Mesenteric fat pad (tissue), 1 donor: ENCODE measurements around the gene XG. TPM values are rescaled to one million over a fixed set of nuclear protein-coding genes. Genes with fewer than 3 reads are reported as not detected.
"Not testable (repeated sequence)": the region's sequence is repeated elsewhere in the genome, so short reads cannot be mapped to it uniquely, and the experiment has no call there.

Source experiments
- DNase-seq: peaks from one replicate; pipeline ENCODE4 v3.0.0-alpha.2; 2020; ENCODE audit warnings: low spot score
- total RNA-seq: library from RNA; stranded (reverse); fragmentation: NEBNext Ultra II Directional; extraction: Animal tissue kit (Norgen Biotek cat#: 25700); gene quantifications from one replicate; pipeline ENCODE4 v1.2.1, GENCODE V29; 2021
- donor health status: DM: yes; HTN: yes; CAD: no.

Gene XG
- total RNA-seq, 1 donor from 2014 or later: 3.4 TPM

DNA sequence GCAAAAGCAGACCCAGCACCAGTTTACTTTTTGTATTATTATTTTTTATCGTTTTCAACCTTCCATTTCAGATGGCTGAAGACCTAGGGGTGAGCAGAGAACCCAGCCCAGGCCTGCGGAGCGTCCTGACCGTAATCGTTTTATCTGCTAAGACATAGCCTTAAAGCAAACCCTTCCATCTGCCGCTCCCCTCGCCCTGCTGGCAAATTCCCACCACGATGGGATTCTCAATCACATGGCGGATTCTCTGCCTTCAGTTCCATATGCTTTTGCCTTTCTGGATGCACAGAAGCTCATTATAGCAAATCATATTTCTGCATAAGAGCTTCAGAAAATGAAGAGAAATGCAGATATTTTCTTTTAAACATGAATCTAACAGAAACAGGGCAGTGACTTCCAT, 18.6 kb upstream of the XG start:
- no peak for DNase-seq

DNA sequence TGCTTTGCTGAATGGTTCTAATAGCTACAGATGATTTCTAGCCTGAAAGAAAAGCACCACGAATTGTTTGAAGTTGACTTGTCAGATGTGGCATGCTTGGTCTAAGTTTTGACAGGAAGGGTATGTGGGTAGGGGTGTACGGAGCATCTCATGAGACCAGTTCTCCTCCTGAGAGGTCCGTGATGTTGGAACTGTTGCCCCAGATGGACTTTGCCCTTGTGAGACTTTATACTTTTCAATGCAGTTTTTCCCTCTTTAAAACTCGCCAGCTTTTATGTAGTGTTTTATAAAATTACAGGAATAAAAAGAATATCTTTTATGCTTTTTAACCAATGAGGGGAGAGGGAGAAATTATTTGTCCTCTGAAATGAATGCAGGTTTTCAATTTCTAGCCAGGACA, 16.6 kb upstream of the XG start:
- no peak for DNase-seq

DNA sequence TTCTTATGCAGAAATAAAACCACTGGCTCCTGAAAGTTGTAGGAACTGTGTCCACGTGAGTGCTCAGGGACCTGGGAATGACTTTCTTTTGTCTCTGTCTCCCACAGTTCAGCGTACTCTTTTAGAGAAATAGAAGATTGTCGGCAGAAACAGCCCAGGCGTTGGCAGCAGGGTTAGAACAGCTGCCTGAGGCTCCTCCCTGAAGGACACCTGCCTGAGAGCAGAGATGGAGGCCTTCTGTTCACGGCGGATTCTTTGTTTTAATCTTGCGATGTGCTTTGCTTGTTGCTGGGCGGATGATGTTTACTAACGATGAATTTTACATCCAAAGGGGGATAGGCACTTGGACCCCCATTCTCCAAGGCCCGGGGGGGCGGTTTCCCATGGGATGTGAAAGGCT, 11.2 kb upstream of the XG start:
- no peak for DNase-seq

DNA sequence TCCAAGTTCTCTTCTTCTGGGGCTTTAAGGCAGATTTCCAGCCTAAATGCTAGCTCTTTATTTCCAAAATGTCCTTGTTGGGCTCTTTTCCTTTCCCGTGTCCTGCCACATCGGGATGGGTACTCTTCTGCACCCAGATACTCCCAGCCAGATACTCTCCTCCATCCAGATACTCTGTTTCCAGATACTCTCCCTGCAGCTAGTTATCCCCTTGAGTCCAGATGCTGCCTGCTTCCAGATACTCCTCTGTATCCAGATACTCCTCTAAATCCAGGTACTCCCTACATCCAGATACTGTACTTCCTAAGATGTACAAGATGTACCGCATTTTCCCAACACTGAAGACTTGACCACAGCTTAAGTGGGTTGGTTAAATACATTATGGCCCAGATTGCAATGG, 10.5 kb upstream of the XG start:
- DNase-seq: no peak

DNA sequence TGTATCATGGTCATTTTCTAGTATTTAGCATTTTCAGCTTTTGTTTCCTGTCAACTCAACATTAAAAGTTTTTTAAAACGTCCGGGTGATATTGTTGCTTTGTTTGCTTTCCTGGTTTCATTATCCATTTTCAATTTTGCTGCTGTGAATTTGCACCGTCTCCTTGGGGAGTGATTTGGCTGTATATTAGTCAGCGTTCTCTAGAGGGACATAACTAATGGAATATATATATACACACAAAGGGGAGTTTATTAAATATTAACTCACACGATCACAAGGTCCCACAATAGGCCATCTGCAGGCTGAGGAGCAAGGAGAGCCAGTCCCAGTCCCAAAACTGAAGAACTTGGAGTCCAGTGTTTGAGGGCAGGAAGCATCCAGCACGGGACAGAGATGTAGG, 5.6 kb upstream of the XG start:
- DNase-seq: not testable (repeated sequence)

DNA sequence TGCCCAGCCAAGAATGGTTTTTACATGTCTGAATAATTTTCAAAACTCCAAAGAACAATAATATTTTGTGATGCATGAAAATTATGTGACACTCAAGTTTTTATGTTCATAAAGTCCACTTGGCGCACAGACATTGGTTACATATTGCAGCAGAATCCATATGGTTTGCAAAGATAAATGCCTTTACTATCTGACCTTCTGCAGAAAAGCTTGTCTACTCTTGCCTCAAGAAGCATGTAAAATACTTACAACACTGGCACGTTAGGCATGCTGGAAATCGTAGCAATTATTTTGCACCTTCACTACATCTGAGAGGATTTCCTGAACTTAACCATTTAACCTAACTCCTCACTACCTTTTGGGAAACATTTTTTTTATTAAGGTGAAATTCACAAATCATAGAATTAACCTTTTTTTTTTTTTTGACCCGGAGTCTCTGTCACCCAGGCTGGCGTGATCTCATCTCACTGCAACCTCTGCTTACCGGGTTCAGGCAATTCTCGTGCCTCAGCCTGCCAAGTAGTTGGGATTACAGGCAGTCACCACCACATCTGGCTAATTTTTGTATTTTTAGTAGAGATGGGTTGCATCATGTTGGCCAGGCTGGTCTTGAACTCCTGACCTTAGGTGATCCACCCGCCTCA, 3.5 kb upstream of the XG start:
- DNase-seq: no peak

DNA sequence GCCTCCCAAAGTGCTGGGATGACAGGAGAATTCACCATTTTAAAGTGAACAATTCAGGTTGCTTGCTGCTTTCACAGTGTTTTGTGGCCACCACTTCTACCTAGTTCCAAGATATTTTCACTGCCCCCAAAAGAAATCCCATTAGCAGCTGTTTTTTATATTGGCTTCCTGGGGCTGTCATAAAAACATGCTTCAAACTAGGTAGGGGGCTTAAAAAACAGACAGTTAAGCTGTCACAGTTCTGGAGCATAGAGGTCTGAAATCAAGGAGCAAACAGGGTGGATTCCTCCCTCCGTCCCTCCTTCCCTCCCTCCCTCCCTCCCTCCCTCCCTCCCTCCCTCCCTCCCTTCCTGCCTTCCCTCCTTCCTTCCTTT, 3.0 kb upstream of the XG start:
- DNase-seq: no peak

DNA sequence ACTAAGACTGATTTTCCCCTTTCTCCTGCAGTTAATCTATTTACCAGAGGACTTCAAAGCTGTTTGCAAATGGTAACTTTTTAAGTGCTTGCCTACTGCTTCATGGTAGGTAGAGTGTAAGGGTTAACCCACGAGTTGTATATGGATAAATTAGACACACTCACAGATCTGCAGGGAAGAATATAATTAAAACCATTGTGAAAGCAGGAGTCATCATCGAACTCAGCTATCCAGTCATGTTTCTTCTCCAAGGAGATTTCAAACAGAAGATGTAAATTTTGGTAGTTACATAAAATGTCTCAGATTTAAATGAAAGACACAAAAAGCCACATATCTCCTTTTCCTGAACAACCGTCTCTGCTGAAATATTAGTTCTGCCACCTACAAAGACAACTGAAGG, 549 bp upstream of the XG start:
- no peak for DNase-seq

DNA sequence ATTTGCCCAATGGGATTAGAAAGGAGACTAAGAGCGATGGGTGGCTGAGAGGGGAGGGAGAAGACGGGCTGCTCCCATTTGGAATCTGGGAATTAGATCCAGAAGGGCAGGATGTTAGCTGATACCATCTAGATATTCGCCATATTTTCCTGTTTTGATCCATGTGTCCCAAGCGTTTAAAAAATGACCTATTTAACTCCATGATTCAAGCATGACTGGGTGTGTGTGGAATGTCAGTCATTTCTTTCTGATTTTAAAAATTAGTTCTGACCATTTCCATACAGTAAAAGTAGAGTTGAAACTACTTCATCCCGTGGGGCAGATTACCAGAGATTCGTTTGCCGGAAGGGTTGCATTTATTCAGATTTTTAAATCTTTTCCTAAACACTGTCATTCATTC, 601 bp downstream of the XG start:
- DNase-seq: not testable (repeated sequence)

DNA sequence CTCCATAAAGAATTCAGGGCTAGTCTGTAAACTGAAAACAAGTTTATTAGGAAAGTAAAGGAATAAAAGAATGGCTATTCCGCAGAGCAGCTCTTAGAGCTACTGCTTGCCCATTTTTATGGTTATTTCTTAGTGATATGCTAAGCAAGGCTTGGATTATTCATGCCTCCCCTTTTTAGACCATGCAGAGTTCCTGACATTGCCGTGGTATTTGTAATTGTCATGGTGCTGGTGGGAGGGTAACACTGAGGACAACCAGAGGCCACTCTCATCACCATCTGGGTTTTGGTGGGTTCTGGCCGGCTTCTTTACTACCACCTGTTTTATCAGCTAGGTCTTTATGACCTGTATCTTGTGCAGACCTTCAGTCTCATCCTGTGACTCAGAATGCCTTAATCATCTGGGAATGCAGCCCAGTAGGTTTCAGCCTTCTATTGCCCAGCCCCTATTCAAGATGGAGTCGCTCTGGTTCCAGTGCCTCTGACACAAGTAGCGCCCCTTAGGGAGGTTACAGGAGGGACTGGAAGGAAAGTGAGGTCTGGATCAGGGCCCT, 3.4 kb downstream of the XG start:
- DNase-seq: not testable (repeated sequence)

DNA sequence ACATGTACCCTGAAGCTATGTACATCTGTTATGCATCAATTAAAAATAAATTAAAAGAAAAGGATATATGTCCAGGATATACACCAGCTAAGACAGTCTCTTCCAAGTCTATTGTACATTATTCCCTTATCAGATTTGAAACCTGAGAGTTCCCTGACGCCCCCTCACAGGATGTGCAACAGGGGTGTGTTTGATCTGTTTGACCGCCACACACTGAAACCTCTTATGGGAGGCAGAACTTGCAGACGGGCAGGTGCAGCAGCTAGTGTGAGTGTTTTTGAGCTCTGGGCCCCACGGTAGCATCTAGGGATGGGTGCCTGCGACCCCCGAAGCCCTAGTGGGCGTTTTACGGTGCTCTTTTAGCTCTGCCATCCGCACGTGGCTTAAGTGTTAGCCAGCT, 4.7 kb downstream of the XG start:
- no peak for DNase-seq

DNA sequence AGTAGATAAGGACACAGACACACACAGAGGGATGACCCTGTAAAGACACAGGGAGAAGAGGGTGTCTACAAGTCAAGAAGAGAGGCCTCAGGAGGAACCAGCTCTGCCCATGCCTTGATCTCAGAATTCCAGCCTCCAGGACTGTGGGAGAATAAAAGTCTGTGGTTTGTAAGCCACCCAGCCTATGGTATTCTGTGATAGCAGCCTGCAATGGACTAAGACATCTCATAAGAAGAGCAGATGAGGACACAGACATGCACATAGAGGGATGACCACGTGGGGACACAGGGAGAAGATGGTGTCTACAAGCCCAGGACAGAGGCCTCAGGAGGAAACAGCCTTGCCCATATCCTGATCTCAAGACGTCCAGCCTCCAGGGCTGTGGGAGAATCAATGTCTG, 9.4 kb downstream of the XG start:
- DNase-seq: no peak

DNA sequence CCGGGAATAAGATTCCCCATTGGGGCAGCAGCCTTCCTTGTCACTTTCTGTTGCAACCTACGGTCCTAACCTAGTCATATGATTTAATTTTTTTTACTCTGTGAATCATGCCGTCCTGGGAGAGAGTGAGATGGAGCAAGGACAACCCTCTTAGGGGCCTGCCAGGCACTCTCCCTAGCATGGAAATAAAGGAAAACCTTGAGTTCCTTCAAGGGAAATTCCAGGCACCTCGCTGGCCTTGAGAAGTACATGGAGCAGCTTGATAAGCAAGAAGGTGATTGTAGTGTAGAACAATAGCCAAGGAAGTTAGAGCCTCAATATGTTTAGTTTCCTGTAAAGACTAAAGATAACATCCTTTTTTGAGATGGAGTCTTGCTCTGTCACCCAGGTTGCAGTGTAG, 10.8 kb downstream of the XG start:
- DNase-seq: not testable (repeated sequence)

DNA sequence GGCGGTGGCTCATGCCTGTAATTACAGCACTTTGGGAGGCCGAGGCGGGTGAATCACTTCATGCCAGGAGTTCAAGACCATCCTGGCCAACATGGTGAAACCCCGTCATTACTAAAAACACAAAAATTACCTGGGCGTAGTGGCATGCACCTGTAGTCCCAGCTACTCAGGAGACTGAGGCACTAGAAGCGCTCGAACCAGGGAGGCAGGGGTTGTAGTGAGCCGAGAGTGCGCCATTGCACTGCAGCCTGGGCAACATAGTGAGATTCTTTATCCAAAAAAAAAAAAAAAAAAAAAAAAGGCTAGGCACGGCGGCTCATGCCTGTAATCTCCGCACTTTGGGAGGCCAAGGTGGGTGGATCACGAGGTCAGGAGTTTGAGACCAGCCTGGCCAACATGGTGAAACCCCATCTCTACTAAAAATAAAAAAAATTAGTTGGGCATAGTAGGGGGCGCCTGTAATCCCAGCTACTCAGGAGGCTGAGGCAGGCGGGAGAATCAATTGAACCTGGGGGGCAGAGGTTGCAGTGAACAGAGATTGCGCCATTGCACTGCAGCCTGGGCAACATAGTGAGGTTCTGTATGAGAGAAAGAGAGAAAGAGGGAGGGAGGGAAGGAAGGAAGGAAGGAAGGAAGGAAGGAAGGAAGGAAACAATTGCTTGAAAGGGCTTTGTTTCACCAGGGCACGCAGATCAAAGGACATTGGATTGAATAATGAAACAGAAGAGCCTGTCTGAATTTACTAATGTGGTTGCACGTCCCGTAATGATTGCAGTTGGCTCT, 13.1 kb downstream of the XG start:
- DNase-seq: not testable (repeated sequence)

DNA sequence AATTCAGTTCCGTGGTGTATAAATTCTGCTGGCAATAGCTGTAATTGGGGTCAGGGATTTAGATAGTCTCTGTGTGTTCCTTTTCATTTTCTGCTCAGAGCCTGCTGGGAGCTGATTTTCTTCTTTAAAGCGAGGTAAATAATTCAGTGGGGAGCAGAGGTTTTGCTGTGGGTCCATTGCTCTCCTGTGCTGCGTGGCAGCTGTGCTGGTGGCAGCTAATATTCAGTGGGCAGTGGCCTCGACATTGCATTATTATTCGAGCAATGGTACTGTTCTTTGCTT, 13.7 kb downstream of the XG start:
- no peak for DNase-seq

DNA sequence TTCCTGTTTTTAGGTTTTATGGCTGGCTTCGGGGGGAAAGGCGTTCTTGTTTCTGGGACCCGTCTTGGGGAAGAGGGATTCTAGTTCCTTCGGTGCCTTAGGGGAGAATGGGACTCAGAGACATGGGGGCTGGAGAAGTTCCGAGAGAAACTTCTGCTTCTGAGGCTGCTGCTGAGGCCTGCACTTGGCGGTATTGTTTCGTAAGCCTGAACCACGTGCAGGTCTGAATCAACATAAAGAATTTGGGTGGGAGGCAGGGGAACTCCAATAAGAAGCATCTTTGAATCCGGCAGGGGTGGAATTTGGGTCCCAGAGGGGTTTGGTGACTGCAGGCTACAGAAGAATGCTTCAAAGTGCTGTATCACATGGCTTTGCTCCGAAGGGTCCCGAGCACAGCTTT, 15.1 kb downstream of the XG start:
- DNase-seq: no peak

DNA sequence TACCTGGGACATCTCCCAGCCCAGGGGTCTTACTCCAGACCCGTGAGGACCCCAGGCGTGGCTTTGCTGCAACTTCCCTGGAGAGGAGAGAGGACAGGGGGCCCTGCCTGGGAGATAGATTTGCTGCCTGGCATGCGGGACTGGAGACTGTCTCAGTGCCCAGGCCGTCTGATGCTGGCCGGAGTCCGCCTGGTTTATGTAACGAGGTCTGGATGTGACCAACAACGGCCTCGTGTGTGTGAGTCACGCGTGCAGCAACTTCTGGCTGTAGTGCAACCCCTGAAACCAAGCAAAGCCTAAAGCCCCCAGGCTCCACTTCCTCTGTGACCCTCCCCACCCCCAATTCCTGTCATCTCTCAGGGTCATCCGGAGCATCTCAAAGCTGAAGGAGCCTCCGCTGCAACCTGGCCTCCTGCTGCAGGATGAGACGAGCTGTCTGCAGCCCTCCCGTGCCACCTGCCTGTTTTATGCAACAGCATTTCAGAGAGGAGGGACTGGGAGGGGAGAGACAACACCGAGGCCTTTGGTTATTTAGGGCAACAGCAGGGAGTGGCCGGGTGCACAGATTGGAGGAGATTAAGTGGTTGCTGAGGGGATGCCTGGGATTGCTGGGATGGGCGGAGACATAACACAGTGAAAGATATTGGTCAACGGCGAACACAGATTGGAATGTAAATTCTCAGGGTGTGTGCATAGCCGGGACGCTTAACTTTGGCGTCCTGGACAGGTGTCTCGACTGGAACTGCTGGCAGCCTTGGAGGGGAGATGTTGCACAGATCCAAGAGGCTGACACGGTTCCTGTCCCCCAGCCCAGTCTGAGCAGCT, 16.0 kb downstream of the XG start:
- DNase-seq: no peak

DNA sequence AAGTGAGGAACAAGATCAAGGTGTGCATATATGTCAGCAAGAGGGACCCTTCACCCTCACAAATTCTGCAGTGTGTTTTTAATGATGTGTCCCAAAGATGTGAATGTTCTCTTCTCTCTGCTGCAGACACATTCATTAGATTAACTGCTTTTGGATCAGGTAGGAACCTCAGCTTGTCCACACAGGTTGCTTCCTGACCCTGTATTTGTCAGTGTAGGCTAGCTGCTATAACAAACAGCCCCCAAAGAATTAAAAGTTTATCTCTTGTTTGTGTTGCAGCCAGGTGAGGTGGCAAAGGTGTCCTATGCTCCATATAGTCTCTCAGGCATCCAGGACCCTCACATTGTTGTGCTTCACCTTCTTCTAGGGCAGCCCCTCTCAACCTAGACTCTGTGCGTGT, 17.8 kb downstream of the XG start:
- no peak for DNase-seq

DNA sequence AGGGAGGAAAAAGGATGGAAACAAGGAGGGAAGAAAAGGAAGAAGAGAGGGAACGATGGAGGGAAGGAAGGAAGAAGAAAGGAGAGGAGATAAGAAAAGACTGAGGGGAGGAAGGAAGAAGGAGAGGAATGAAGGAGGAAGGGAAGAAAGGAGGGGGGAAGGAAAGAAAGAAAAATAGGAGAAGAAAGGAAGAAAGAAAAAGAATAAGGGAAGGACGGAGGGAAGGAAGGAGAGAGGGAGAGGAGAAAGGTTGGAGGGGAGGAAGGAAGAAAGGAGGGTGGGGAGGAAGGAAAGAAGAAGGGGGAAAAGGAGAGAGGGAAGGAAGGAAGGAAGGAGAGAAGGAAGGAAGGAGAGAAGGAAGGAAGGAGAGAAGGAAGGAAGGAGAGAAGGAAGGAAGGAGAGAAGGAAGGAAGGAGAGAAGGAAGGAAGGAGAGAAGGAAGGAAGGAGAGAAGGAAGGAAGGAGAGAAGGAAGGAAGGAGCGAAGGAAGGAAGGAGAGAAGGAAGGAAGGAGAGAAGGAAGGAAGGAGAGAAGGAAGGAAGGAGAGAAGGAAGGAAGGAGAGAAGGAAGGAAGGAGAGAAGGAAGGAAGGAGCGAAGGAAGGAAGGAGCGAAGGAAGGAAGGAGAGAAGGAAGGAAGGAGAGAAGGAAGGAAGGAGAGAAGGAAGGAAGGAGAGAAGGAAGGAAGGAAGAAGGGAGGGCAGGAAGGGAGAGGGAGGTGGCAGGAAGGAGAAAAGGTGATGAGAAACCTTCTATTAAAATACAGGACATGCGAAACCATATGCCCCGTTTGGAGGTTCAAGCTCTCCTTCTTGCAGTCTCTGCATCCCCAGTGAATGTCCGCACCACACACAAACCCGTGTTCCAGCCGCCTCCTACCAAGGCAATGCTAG, 21.6 kb downstream of the XG start:
- DNase-seq: not testable (repeated sequence)

DNA sequence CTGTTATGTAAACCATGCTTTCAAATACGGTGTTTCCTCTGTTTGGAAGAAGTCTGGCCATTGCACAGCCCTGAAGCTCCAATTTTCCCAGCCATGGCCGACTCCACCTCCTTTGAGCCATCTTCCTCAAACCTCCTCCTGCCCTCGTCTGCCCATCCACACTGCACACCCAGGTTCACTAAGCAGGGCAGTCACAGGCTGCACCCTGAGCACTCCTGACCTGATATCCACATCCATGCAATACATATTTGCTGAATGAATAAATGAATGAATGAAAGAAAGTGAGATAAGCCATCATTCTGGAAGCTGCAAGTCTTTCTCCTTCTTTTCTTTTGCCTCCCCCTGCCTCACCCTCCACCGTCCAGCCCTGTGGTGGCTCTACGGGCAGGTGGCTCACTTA, 22.2 kb downstream of the XG start:
- DNase-seq: no peak

DNA sequence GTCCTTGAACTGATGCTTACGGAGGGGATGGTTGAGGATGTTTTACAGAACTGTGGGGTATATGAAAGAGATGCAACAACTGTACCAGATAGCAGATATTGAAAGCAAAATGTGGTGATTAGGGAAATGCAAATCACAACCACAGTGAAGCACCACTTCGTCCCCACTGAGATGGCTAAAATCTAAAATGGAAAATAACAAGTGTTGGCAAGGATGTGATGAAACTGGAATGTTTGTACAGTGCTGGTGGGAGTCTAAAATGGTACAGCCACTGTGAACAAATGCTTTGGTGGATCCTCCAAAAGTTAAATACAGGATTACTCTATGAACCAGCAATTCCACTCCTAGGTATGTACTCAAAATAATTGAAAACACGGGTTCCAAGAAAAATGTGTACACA, 22.9 kb downstream of the XG start:
- no peak for DNase-seq
